RWPE2 (cell line): ENCODE results near the gene NPHP1.
A peak's percentile ranks its signal among the peaks of the same experiment; 100 is the strongest.
"Not testable (repeated sequence)": the region's sequence is repeated elsewhere in the genome, so short reads cannot be mapped to it uniquely, and the experiment has no call there.

Experiments
- ATAC-seq: fragments of 200-7000 bp; cut with Tn5 transposase; 3 replicates; pipeline ENCODE4 v1.9.1; 2021; ENCODE audit warnings: low read depth
- DNase-seq: peaks from one replicate; pipeline ENCODE4 v3.0.0-alpha.2; 2020; ENCODE audit warnings: low spot score
- H3K27ac ChIP-seq: fragments of 450-650 bp; 2 replicates; pipeline ENCODE4 v1.5.1; 2017; ENCODE audit warnings: mild to moderate bottlenecking; ENCODE audit not compliant: poor library complexity, severe bottlenecking
- H3K27me3 ChIP-seq: fragments of 250-450 bp; sonication (Bioruptor Pico); 2 replicates; pipeline ENCODE4 v1.5.1; 2021; ENCODE audit warnings: mild to moderate bottlenecking, moderate library complexity; ENCODE audit not compliant: insufficient read depth, poor library complexity, severe bottlenecking
- H3K36me3 ChIP-seq: fragments of 250-450 bp; sonication (Bioruptor Pico); 2 replicates; pipeline ENCODE4 v1.5.1; 2020; ENCODE audit warnings: low read depth, mild to moderate bottlenecking, moderate library complexity
- H3K4me1 ChIP-seq: fragments of 250-450 bp; sonication (Bioruptor Pico); 2 replicates; pipeline ENCODE4 v1.5.1; 2021; ENCODE audit warnings: mild to moderate bottlenecking, moderate library complexity; ENCODE audit not compliant: insufficient read depth, poor library complexity, severe bottlenecking
- H3K4me3 ChIP-seq: fragments of 250-450 bp; sonication (Bioruptor Pico); 2 replicates; pipeline ENCODE4 v1.5.1; 2021; ENCODE audit warnings: mild to moderate bottlenecking, moderate library complexity; ENCODE audit not compliant: severe bottlenecking
- H3K9me3 ChIP-seq: fragments of 250-450 bp; sonication (Bioruptor Pico); 2 replicates; pipeline ENCODE4 v1.5.1; 2021; ENCODE audit warnings: mild to moderate bottlenecking, moderate library complexity; ENCODE audit not compliant: severe bottlenecking
- TF ChIP-seq, protein P1 (sequence below): fragments of 450-650 bp; IDR thresholded peaks from one replicate; pipeline ENCODE4 v1.5.1; 2017; ENCODE audit warnings: mild to moderate bottlenecking, moderate library complexity; ENCODE audit not compliant: poor library complexity, severe bottlenecking

NPHP1 gene

DNA sequence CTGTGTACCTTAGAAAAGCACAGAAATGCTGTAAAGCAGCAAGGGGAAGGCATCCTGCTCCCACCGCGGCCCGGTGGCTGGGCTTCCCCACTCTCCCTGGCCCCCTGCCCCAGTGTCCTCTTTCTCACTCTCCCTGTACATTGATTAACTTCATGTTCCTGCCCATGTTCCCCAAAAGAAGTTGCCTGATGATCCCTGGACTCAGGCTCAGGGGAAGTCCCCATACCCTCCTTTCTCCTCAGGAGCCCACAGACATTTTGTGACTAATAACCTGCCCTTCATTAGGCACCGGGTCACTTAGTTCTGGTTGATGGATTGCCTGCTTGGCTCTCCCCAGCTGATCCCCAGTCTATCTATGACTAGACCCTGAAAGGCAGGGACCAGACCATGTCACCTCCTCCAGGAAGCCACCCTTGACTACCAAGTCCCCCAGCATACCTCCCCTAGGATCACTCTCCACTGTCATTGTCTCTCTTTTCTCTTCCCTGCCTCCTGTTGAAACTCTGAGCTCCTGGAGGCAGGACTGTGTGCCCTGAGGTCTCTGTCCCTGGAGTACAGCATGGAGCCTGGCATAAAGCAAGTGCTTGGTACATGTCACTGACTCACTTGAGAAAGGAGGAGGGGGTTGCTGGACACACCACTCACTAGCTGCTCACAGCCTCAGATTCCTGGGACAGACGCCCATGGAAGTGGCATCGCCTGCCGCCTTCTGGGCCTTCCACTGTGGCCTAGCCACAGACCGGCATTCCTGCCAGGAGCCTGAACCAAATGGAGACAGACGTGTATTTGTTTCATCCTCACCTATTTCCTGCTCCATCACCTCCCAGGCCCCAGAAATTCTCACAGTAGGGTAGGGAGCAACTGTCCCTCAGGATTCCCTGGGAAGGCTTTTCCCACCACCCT lies 102.7 kb downstream of the NPHP1 start:
- Histone ChIP-seq H3K4me3 (no peak overlapping the region), H3K9me3 (no peaks in the 10 kb centered on the region), H3K27ac (peak overlapping the region; percentile 100), H3K36me3 (peaks cover 18% of the 10 kb centered on the region), H3K4me1 (peaks cover 63% of the 10 kb centered on the region), H3K27me3 (no peaks in the 10 kb centered on the region)
- ATAC-seq (no peak), DNase-seq (no peak)
- TF ChIP-seq, protein P1, sequence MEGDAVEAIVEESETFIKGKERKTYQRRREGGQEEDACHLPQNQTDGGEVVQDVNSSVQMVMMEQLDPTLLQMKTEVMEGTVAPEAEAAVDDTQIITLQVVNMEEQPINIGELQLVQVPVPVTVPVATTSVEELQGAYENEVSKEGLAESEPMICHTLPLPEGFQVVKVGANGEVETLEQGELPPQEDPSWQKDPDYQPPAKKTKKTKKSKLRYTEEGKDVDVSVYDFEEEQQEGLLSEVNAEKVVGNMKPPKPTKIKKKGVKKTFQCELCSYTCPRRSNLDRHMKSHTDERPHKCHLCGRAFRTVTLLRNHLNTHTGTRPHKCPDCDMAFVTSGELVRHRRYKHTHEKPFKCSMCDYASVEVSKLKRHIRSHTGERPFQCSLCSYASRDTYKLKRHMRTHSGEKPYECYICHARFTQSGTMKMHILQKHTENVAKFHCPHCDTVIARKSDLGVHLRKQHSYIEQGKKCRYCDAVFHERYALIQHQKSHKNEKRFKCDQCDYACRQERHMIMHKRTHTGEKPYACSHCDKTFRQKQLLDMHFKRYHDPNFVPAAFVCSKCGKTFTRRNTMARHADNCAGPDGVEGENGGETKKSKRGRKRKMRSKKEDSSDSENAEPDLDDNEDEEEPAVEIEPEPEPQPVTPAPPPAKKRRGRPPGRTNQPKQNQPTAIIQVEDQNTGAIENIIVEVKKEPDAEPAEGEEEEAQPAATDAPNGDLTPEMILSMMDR, result no peak

DNA sequence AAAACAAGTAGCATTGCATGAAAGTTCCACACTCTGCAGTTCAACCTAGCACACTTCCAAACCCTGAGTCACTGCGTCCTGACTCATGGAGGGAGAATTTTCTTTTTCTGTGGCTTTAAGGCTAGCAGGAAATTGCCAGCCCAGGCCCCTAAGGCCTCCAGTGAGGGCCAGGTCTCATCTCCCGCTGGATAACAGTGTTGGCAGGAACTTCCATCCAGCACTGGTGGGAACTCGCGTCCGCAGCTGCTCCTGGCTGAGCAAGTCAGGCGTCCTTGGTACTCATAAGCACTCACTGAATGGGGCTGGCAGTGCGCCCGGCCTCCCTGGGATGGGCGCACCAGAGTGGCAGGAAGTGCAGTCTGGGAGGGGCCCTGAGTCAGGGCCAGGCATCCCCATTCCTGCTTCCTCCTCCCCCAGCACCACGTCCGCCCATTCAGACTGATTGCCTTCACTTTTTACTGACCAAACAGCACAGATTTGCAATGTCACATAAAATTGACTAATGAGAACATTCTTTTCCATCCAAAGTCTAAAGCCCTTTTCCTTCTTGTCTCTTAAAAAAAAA lies 103.5 kb downstream of the NPHP1 start:
- H3K4me3 ChIP-seq, result no peak overlapping the region
- H3K27me3 ChIP-seq, result no peaks in the 10 kb centered on the region
- peaks cover 18% of the 10 kb centered on the region for H3K36me3 ChIP-seq
- H3K9me3 ChIP-seq, result no peaks in the 10 kb centered on the region
- peak; percentile 99 for DNase-seq
- peak overlapping the region; percentile 100 for H3K27ac ChIP-seq
- H3K4me1 ChIP-seq, result peaks cover 55% of the 10 kb centered on the region
- TF ChIP-seq, protein P1, result no peak
- peak; percentile 81 for ATAC-seq

DNA sequence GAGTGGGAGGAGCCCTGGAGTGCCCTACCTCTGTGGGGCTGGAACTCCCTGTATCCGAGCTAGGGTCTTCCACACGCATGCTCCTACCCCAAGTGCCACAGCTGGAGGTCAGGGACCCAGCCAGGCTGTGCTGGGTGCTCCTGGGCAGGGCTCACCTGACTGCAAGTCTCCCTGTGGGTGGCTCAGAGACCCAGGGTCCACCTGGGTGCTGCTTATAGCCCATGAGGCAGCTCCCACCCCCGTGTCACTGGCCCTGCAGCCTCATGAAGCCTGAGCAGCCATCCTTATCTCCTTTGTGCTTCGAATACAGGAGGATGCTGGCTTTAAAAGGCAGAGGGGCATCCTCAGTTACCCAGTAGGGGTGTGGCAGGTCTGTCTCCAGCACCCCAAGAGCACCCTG lies 103.9 kb downstream of the NPHP1 start:
- H3K4me3 ChIP-seq, DNase-seq, H3K9me3 ChIP-seq, H3K27me3 ChIP-seq: not testable (repeated sequence)
- ATAC-seq, result peak; percentile 5
- peaks cover 18% of the 10 kb centered on the region for H3K36me3 ChIP-seq
- H3K4me1 ChIP-seq, result peaks cover 52% of the 10 kb centered on the region
- peak overlapping the region; percentile 100 for H3K27ac ChIP-seq

DNA sequence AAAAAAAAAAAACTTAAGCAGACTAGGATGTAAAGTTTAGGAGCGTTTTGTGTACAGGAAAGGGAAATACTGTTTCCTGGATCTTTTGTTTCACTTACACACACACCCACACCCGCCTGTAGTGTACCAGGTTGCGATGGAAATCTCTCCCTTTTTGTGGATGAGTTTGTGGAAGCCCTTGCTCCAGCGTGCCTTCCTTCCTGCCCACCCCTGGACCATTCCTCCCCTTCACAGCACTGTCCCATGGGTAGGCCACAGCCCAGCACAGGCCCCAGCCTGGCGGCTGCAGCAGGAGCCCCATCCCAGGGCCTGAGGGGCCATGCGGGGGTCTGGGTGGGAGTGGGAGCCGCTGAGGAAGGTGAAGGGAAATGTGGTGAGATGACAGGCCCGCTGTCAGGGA lies 104.3 kb downstream of the NPHP1 start:
- peaks cover 18% of the 10 kb centered on the region for H3K36me3 ChIP-seq
- TF ChIP-seq, protein P1, result no peak
- H3K27ac ChIP-seq, result peak overlapping the region; percentile 100
- H3K4me1 ChIP-seq, result peaks cover 48% of the 10 kb centered on the region
- H3K27me3 ChIP-seq, result no peaks in the 10 kb centered on the region
- H3K4me3 ChIP-seq, result no peak overlapping the region
- ATAC-seq (no peak), DNase-seq (no peak)
- no peaks in the 10 kb centered on the region for H3K9me3 ChIP-seq

DNA sequence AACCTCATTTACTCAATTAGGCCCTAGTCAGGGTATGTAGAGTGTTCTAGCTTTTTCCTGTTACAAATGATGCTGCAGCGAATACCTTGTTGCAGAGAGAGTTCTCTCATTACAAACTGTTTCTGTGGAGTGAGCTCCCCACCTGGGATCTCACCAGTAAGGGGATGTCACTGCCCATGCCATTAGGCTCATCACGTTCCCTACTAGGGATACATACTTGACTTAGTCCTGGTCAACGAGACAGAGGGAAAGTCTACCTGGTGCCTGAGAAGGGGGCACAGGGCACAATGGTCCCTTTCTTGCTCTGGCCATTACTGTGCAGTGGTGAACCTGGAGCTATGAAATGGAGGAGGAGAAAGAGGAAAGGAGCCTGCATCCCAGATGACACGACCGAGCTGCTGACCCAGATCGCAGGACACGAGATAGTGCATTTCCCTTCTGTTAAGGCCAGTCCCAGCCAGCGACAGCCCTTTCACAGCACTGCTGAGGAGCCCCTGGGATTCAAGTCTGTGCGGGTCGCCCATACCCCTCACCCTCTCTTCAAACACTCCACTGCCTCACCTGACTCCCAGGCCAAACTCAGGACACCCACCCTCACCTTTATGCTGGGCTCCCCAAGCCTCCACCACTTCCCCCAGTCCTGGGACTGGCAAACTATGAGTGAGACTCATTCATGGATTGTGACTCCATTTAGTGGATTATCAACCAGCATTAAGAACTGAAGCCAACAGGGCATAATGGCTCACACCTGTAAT lies 105.2 kb downstream of the NPHP1 start:
- Histone ChIP-seq H3K36me3 (peaks cover 22% of the 10 kb centered on the region), H3K9me3 (no peaks in the 10 kb centered on the region), H3K4me1 (peaks cover 40% of the 10 kb centered on the region), H3K27ac (peak overlapping the region; percentile 100), H3K27me3 (no peaks in the 10 kb centered on the region), H3K4me3 (no peak overlapping the region)
- ATAC-seq (no peak), DNase-seq (no peak)
- TF ChIP-seq, protein P1, result no peak
